ENCODE results near the gene SLC25A51.

DNA sequence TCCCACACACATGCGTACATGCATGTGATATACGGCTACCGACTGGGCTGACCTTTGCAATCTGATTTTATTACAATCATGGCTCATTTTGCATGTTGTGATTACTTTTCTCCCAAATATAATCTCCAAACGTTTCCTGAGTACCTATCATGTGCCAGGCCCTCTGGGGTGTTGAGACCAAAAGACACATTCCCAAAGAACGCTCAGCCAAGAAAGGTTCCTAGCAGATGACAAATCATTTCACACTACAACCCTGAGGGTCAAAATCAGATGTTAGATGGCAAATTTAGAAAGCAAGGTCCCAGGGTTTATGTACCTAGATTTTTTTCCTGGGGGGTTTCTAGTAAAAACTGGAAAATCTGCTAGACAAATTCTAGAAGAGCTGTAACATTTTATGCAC, 32.4 kb upstream of the SLC25A51 start:
- TF ChIP-seq, protein P1, sequence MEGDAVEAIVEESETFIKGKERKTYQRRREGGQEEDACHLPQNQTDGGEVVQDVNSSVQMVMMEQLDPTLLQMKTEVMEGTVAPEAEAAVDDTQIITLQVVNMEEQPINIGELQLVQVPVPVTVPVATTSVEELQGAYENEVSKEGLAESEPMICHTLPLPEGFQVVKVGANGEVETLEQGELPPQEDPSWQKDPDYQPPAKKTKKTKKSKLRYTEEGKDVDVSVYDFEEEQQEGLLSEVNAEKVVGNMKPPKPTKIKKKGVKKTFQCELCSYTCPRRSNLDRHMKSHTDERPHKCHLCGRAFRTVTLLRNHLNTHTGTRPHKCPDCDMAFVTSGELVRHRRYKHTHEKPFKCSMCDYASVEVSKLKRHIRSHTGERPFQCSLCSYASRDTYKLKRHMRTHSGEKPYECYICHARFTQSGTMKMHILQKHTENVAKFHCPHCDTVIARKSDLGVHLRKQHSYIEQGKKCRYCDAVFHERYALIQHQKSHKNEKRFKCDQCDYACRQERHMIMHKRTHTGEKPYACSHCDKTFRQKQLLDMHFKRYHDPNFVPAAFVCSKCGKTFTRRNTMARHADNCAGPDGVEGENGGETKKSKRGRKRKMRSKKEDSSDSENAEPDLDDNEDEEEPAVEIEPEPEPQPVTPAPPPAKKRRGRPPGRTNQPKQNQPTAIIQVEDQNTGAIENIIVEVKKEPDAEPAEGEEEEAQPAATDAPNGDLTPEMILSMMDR (IDR thresholded peaks at IDR 0.05), result no peak
- TF ChIP-seq POLR2A (IDR thresholded peaks at IDR 0.05) (no peak), EP300 (IDR thresholded peaks at IDR 0.05) (no peak)
